GM12891 (cell line): Measurements from ENCODE around the gene MDM2.

Source experiments
- POLR2A ChIP-seq: IDR thresholded peaks from 2 replicates; pipeline ENCODE4 v1.6.1; 2011; ENCODE audit warnings: low read depth, low read length, control low read depth
- POLR2AphosphoS5 ChIP-seq: IDR thresholded peaks from 2 replicates; pipeline ENCODE4 v1.6.1; 2011; ENCODE audit warnings: low read depth, low read length, control low read depth

- TF ChIP-seq POLR2A (no peak), POLR2AphosphoS5 (no peak)
Observed at GRCh38 chr12:68805592-68806120, 2.3 kb upstream of the MDM2 start.
